GM12892 (cell line): ENCODE results near the gene SLC35B4.

ENCODE experiments used
- DNase-seq: peaks from one replicate; pipeline ENCODE4 v3.0.0; 2011; ENCODE audit not compliant: insufficient read length
- FAIRE-seq: peaks from 2 replicates; lab custom pipeline; 2011; peaks lifted over from hg19 to GRCh38; lab: Jason Lieb, UNC
- POLR2A ChIP-seq: IDR thresholded peaks from 2 replicates; pipeline ENCODE4 v1.6.1; 2011; ENCODE audit warnings: low read depth, low read length, control low read depth
- POLR2AphosphoS5 ChIP-seq: IDR thresholded peaks from 2 replicates; pipeline ENCODE4 v1.6.1; 2011; ENCODE audit warnings: low read depth, low read length, control low read depth
- TAF1 ChIP-seq: IDR thresholded peaks from 2 replicates; pipeline ENCODE4 v1.6.1; 2011; ENCODE audit warnings: low read depth, mild to moderate bottlenecking, control low read depth, low read length, borderline replicate concordance

Gene SLC35B4

DNA sequence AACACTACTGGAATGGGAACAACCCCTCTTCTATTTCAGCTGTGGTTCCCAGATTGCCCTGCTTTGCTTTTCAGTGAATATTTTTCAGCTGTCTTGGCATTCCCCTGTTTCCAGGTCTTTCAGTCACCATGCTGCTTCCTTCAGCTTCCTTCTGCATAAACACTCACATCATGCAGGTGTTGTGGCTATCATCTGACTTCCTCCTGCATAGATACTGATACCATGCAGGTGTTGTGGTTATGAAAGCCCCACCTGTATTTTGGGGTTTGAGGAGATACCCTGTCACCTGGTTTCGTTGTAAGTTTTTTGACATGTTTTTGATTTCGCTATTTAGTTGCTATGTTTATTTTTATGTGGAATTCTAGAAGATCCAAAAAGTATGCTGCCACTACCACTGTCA, 71.5 kb downstream of the SLC35B4 start:
- TF ChIP-seq POLR2AphosphoS5 (no peak), POLR2A (no peak), TAF1 (no peak)
- FAIRE-seq (no peak), DNase-seq (no peak)
